M059J (cell line): ENCODE data around the gene MRGPRE. TPM values are rescaled to one million over a fixed set of nuclear protein-coding genes. Genes with fewer than 3 reads are reported as not detected.
"Not testable (repeated sequence)": the region's sequence is repeated elsewhere in the genome, so short reads cannot be mapped to it uniquely, and the experiment has no call there.

Experiments used
- DNase-seq: peaks from one replicate; pipeline ENCODE4 v3.0.0-alpha.2; 2012; ENCODE audit warnings: low read depth
- total RNA-seq: library from RNA; depleted of rRNA; stranded (reverse); fragments of >200 nt; shearing (Covaris generic); gene quantifications from 2 replicates; pipeline ENCODE4 v1.2.3, GENCODE V29; 2014; rRNA removed

MRGPRE gene
- not detected in 2 replicates for total RNA-seq

- no peak for DNase-seq
Measured at GRCh38 chr11:3231851-3232744, at the start of gene MRGPRE. Gene MRGPRE (minus strand): TSS chr11:3232417. CDS start chr11:3228799, 3,618 bp downstream.

GRCh38 chr11:3281146-3281545 is 48.9 kb upstream of the MRGPRE start:
- DNase-seq = not testable (repeated sequence)

GRCh38 chr11:3280662-3281061 is 48.4 kb upstream of the MRGPRE start:
- DNase-seq = not testable (repeated sequence)

- DNase-seq = not testable (repeated sequence)
Measured at GRCh38 chr11:3278922-3279321, 46.7 kb upstream of the MRGPRE start.

GRCh38 chr11:3273629-3274028 is 41.4 kb upstream of the MRGPRE start:
- DNase-seq = not testable (repeated sequence)

GRCh38 chr11:3262548-3262947 is 30.3 kb upstream of the MRGPRE start:
- DNase-seq = not testable (repeated sequence)

- DNase-seq = not testable (repeated sequence)
Measured at GRCh38 chr11:3261831-3262230, 29.6 kb upstream of the MRGPRE start.

- not testable (repeated sequence) for DNase-seq
Measured at GRCh38 chr11:3257509-3257908, 25.3 kb upstream of the MRGPRE start.

GRCh38 chr11:3255241-3255640 is 23.0 kb upstream of the MRGPRE start:
- DNase-seq = not testable (repeated sequence)

- not testable (repeated sequence) for DNase-seq
Measured at GRCh38 chr11:3254773-3255172, 22.6 kb upstream of the MRGPRE start.

GRCh38 chr11:3245071-3245470 is 12.9 kb upstream of the MRGPRE start:
- no peak for DNase-seq

- DNase-seq = no peak
Measured at GRCh38 chr11:3243880-3244279, 11.7 kb upstream of the MRGPRE start.

- no peak for DNase-seq
Measured at GRCh38 chr11:3237119-3237518, 4.9 kb upstream of the MRGPRE start.

- DNase-seq = no peak
Measured at GRCh38 chr11:3234846-3235245, 2.6 kb upstream of the MRGPRE start.

GRCh38 chr11:3232956-3233355 is 739 bp upstream of the MRGPRE start:
- no peak for DNase-seq

- DNase-seq = no peak
Measured at GRCh38 chr11:3231550-3231850, 717 bp downstream of the MRGPRE start.

GRCh38 chr11:3230636-3231549 is 1.3 kb downstream of the MRGPRE start:
- DNase-seq = no peak

- DNase-seq = no peak
Measured at GRCh38 chr11:3229673-3230630, 2.3 kb downstream of the MRGPRE start.

GRCh38 chr11:3228445-3228829 is 3.8 kb downstream of the MRGPRE start:
- no peak for DNase-seq

- DNase-seq = no peak
Measured at GRCh38 chr11:3227568-3228444, 4.4 kb downstream of the MRGPRE start.
